HepG2 (cell line): Measurements from ENCODE around the gene RASSF8. TPM values are rescaled to one million over a fixed set of nuclear protein-coding genes. Genes with fewer than 3 reads are reported as not detected.

Source experiments
- ATAC-seq: fragments of 200-7000 bp; cut with Tn5 transposase; 3 replicates; pipeline ENCODE4 v1.9.1; 2020; ENCODE audit warnings: mild to moderate bottlenecking, moderate library complexity
- BruUV-seq: library from RNA; stranded (reverse); fragments of 400-500 nt; replicated peaks from 2 replicates; lab custom pipeline; 2021; lab: Mats Ljungman, UMichigan
- CTCF ChIA-PET: fragments of 300-600 bp; formaldehyde crosslinking; extraction: SDS; loops from one replicate; lab custom pipeline; 2021; ENCODE audit warnings: low total read pairs, inconsistent platforms, low intra/inter-chr PET ratio; lab: Yijun Ruan, JAX
- POLR2A ChIA-PET: fragments of 350-600 bp; sonication (Branson Sonifier 250); formaldehyde crosslinking; loops from one replicate; lab custom pipeline; 2020; ENCODE audit warnings: antibody characterized with exemption, inconsistent platforms; lab: Yijun Ruan, JAX
- DNase-seq: peaks from one replicate; pipeline ENCODE4 v3.0.0-alpha.2; 2015; ENCODE audit warnings: low spot score
- FAIRE-seq: peaks from 3 replicates; lab custom pipeline; 2011; peaks lifted over from hg19 to GRCh38; lab: Jason Lieb, UNC
- H2AFZ ChIP-seq: one replicate; pipeline ENCODE4 v1.6.1; 2011; ENCODE audit warnings: low read length, inconsistent platforms
- H3K27ac ChIP-seq: fragments of 300-600 bp; 3 replicates; pipeline ENCODE4 v1.8.0; 2011; ENCODE audit warnings: mixed run types, mild to moderate bottlenecking, mixed read lengths, low read length, inconsistent platforms; ENCODE audit not compliant: insufficient read depth; ENCODE audit errors: extremely low read length
- H3K27me3 ChIP-seq, 2 experiments: fragments of 200-600 bp in 1 of 2; 2 replicates in 1 of 2; 3 replicates in 1 of 2; pipeline versions ENCODE4 v1.6.0 to v1.8.0; 2011; ENCODE audit warnings: low read length in 2 of 2, mild to moderate bottlenecking in 2 of 2, moderate library complexity in 2 of 2, inconsistent platforms in 1 of 2; ENCODE audit not compliant: insufficient read depth in 2 of 2, control insufficient read depth in 1 of 2
- H3K36me3 ChIP-seq, 2 experiments: fragments of 200-600 bp in 1 of 2; replicated peaks in 1 of 2; 2 replicates in 1 of 2; 3 replicates in 1 of 2; pipeline versions ENCODE4 v1.5.1 to v1.8.0; 2011; ENCODE audit warnings: low read length in 2 of 2, inconsistent platforms in 1 of 2; ENCODE audit not compliant: insufficient read depth in 2 of 2, control insufficient read depth in 1 of 2
- H3K4me1 ChIP-seq: 2 replicates; pipeline ENCODE4 v1.5.1; 2012; ENCODE audit warnings: low read length, inconsistent platforms; ENCODE audit not compliant: insufficient read depth
- H3K4me2 ChIP-seq: 2 replicates; pipeline ENCODE4 v1.6.0; 2011; ENCODE audit warnings: low read depth, low read length, inconsistent platforms
- H3K4me3 ChIP-seq, 3 experiments: fragments of 200-600 bp in 1 of 3; sonication (generic), shearing (Covaris generic) in 1 of 3; replicated peaks in 1 of 3; 2 replicates each; pipeline ENCODE4 v1.5.1; 2011 to 2016; ENCODE audit warnings: low read length in 3 of 3, inconsistent platforms in 2 of 3, low read depth in 2 of 3, mild to moderate bottlenecking in 2 of 3, control low read depth in 1 of 3, mixed read lengths in 1 of 3; ENCODE audit not compliant: insufficient read depth in 1 of 3
- H3K79me2 ChIP-seq: one replicate; pipeline ENCODE4 v1.6.1; 2011; ENCODE audit warnings: low read length, inconsistent platforms; ENCODE audit not compliant: insufficient read depth
- H3K9ac ChIP-seq: 2 replicates; pipeline ENCODE4 v1.6.0; 2011; ENCODE audit warnings: mild to moderate bottlenecking, low read depth, low read length, inconsistent platforms; ENCODE audit not compliant: insufficient read depth
- H3K9me3 ChIP-seq: 2 replicates; pipeline ENCODE4 v1.5.1; 2012; ENCODE audit warnings: mild to moderate bottlenecking, low read length
- H4K20me1 ChIP-seq: 2 replicates; pipeline ENCODE4 v1.6.0; 2011; ENCODE audit warnings: inconsistent platforms, mild to moderate bottlenecking, low read length, moderate library complexity; ENCODE audit not compliant: insufficient read depth
- KMT2A ChIP-seq: sonication (generic); formaldehyde crosslinking; IDR thresholded peaks from 2 replicates; pipeline ENCODE4 v1.4.0; 2020; ENCODE audit warnings: missing genetic modification reagents
- NFATC3 ChIP-seq: sonication (generic); formaldehyde crosslinking; IDR thresholded peaks from 2 replicates; pipeline ENCODE4 v1.5.1; 2020; ENCODE audit warnings: mild to moderate bottlenecking, missing genetic modification reagents
- NKX3-1 ChIP-seq: sonication (generic); formaldehyde crosslinking; IDR thresholded peaks from 2 replicates; pipeline ENCODE4 v1.5.0; 2020; ENCODE audit warnings: missing genetic modification reagents
- PHF8 ChIP-seq: sonication (generic); formaldehyde crosslinking; IDR thresholded peaks from 2 replicates; pipeline ENCODE4 v1.5.0; 2020; ENCODE audit warnings: missing genetic modification reagents
- ZNF263 ChIP-seq: sonication (generic); formaldehyde crosslinking; IDR thresholded peaks from 2 replicates; pipeline ENCODE4 v1.4.0; 2020; ENCODE audit warnings: missing genetic modification reagents
- ZNF747 ChIP-seq: sonication (generic); formaldehyde crosslinking; IDR thresholded peaks from 2 replicates; pipeline ENCODE4 v1.8.1; 2023; ENCODE audit warnings: missing genetic modification reagents, mild to moderate bottlenecking, borderline replicate concordance
- ZNF790 ChIP-seq: sonication (generic); formaldehyde crosslinking; IDR thresholded peaks from 2 replicates; pipeline ENCODE4 v1.8.0; 2022; ENCODE audit warnings: missing genetic modification reagents, mild to moderate bottlenecking, borderline replicate concordance
- WGBS: methylation state at CpG from one replicate; pipeline ENCODE4 v1.1.6; 2017; ENCODE audit warnings: low lambda C conversion rate; 5-methylcytosine and 5-hydroxymethylcytosine counted together
- in situ Hi-C: cut with HindIII; loops from 2 replicates; pipeline ENCODE4 v1.10.0; 2017; ENCODE audit warnings: low pct_unique_long_range_greater_than_20kb; ENCODE audit not compliant: extremely low pct_ligation_motif_present
- intact Hi-C: fragments of 100-400 bp; cut with micrococcal nuclease; formaldehyde crosslinking; loops from one replicate; pipeline ENCODE4 v1.10.0; 2022; ENCODE audit not compliant: unreplicated experiment
- polyA plus RNA-seq, 8 experiments: library from polyadenylated mRNA; depleted of rRNA in 3 of 8; stranded (reverse) in 7 of 8; unstranded in 1 of 8; fragments of >200 nt; fragmentation: Illumina TruSeq in 4 of 8; extraction: Trizol in 4 of 8; gene quantifications; 2 replicates each; pipeline versions ENCODE4 v1.2.1 to v1.2.3, GENCODE V29; 2011 to 2016; ENCODE audit warnings: low read depth in 4 of 8, missing spikeins in 1 of 8, mixed read lengths in 1 of 8; ENCODE audit not compliant: insufficient read depth in 1 of 8
- total RNA-seq, 5 experiments: library from RNA; depleted of rRNA; stranded (reverse); fragments of >200 nt; fragmentation: Illumina TruSeq; extraction: Trizol; gene quantifications; 2 replicates each; pipeline ENCODE4 v1.2.3, GENCODE V29; 2016; ENCODE audit warnings: low read depth in 1 of 5
- TF ChIP-seq, protein P1 (sequence below): sonication (generic); IDR thresholded peaks from 2 replicates; pipeline ENCODE4 v1.6.1; 2016; ENCODE audit warnings: low read depth, borderline replicate concordance
- TF ChIP-seq, protein P2 (sequence below): sonication (generic); formaldehyde crosslinking; IDR thresholded peaks from 2 replicates; pipeline ENCODE4 v1.4.0; 2020; ENCODE audit warnings: missing genetic modification reagents

RASSF8 gene
- total and polyA plus RNA-seq, 2 of the 13 experiments (the other 11 are each of a cell fraction or from before 2014, with no cell fraction given): 0.82 to 9.2 TPM

DNA sequence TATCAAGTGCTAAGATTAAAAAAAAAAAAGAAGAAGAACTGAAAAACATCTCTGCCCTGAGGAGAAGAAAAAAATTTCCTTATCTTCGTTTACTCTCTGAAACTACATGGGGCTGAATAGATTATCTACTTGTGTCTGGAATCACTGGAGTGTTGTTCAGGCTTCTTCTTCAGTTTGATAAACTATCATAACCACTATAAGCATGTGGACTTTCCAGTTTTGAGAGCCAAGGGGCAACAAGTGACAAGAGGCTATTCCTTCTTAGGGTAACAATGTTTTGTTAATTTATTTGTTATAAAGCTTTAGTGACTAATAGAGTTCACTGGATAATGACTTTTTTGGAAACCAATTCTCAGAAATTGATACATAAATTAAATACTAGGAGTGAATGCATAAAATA is 19.9 kb upstream of the RASSF8 start:
- H3K4me3 ChIP-seq: no peak overlapping the region
- no TSS peak for BruUV-seq
- intact Hi-C loops (no loop called here), in situ Hi-C loops (no loop called here)
- no peak overlapping the region for H2AFZ ChIP-seq
- POLR2A ChIA-PET: no interaction called here
- H3K79me2 ChIP-seq: no peaks in the 10 kb centered on the region
- no peak overlapping the region for H3K27ac ChIP-seq
- WGBS: 3% methylated on average over 1 of the region's 1 CpG
- H3K4me1 ChIP-seq: no peaks in the 10 kb centered on the region
- DNase-seq (no peak), ATAC-seq (no peak), FAIRE-seq (no peak)
- TF ChIP-seq KMT2A (no peak), NKX3-1 (CRISPR knock-in tag) (no peak), ZNF790 (CRISPR knock-in tag) (no peak), ZNF263 (CRISPR knock-in tag) (no peak), ZNF747 (CRISPR knock-in tag) (no peak), PHF8 (no peak), NFATC3 (CRISPR knock-in tag) (no peak)
- TF ChIP-seq, protein P1, sequence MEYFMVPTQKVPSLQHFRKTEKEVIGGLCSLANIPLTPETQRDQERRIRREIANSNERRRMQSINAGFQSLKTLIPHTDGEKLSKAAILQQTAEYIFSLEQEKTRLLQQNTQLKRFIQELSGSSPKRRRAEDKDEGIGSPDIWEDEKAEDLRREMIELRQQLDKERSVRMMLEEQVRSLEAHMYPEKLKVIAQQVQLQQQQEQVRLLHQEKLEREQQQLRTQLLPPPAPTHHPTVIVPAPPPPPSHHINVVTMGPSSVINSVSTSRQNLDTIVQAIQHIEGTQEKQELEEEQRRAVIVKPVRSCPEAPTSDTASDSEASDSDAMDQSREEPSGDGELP: no peak
- TF ChIP-seq, protein P2, sequence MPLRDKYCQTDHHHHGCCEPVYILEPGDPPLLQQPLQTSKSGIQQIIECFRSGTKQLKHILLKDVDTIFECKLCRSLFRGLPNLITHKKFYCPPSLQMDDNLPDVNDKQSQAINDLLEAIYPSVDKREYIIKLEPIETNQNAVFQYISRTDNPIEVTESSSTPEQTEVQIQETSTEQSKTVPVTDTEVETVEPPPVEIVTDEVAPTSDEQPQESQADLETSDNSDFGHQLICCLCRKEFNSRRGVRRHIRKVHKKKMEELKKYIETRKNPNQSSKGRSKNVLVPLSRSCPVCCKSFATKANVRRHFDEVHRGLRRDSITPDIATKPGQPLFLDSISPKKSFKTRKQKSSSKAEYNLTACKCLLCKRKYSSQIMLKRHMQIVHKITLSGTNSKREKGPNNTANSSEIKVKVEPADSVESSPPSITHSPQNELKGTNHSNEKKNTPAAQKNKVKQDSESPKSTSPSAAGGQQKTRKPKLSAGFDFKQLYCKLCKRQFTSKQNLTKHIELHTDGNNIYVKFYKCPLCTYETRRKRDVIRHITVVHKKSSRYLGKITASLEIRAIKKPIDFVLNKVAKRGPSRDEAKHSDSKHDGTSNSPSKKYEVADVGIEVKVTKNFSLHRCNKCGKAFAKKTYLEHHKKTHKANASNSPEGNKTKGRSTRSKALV (CRISPR knock-in tag): no peak
- H3K9me3 ChIP-seq: no peaks in the 10 kb centered on the region
- peaks cover 0 to 1% of the 10 kb centered on the region in 2 experiments; a peak in 1 of 5 replicates for H3K27me3 ChIP-seq
- no peaks in the 10 kb centered on the region for H3K36me3 ChIP-seq
- no peak overlapping the region for H3K4me2 ChIP-seq
- CTCF ChIA-PET: no interaction called here
- H3K9ac ChIP-seq: no peak overlapping the region
- H4K20me1 ChIP-seq: 0 out of 2 replicates have a peak, but pooled peaks cover 3% of the 10 kb centered on the region
